ENCODE results near the gene CUL4B. TPM values are rescaled to one million over a fixed set of nuclear protein-coding genes. Genes with fewer than 3 reads are reported as not detected.

The CUL4B gene
- total RNA-seq, 2 experiments from 2014 or later: 15.5 to 42.2 TPM

DNA sequence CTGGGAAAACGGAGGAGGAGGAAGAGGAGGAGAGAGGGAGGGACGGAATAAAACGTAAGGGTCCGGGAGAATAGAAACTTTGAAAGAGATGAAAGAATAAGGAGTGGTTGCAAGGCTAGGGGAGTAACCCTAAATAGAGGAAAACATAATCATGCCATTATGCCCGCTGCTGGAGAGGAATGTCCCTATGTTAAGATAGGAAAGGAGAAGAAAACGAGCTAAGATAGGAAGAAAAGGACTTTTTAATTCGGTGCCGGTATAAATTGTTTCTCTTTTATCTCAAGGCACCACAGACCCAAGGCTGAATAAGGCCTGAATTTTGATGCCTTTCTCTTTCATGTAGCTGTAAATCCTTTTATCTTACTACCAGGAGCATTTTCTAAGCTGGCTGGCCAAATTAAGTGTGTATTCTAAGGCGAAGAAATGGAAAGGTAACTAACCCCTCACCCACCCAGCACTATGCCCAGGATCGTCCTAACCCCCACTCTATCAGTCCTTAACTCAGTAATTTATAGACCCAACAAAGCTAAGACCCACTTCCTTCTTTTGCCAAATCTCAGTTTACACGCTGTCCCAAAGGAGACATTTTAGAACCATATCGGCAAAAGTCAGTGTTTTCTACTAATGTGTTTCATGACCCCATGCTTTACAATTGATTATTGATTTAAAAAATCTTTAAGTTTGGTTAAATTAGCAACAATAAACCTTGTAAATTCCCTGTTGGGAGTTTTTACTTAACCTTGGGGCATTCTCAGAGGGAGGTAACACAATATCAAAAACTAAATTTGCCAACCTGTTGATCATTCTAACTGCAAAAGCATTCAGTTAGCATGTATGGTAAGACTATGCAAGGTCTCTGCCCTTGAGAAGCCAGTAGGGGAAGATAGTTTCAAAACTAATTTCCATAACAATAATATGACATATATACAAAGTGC lies 1.1 kb upstream of the CUL4B start:
- Histone ChIP-seq H3K27ac (ENCODE audit: low read depth, low read length, poor library complexity, severe bottlenecking) (peak overlapping the region; percentile 85), H3K9me3 (ENCODE audit: low read length) (no peaks in the 10 kb centered on the region), H3K79me2 (ENCODE audit: insufficient read depth, low read depth, low read length) (peaks cover 35% of the 10 kb centered on the region), H3K36me3 (ENCODE audit: insufficient read depth, low read length) (peaks cover 10% of the 10 kb centered on the region), H4K20me1 (ENCODE audit: insufficient read depth, low read length) (no peaks in the 10 kb centered on the region), H3K9me2 (ENCODE audit: insufficient read depth, low read length) (no peaks in the 10 kb centered on the region), H3K4me1 (ENCODE audit: insufficient read depth, low read length, poor library complexity, severe bottlenecking) (peaks cover 22% of the 10 kb centered on the region), H3K4me2 (ENCODE audit: low read length) (peak overlapping the region; percentile 91), H2AFZ (ENCODE audit: low read length) (peak overlapping the region; percentile 83), H3K4me3 (ENCODE audit: low read depth, low read length, poor library complexity, severe bottlenecking) (peak overlapping the region; percentile 90)
- BruUV-seq (replicated peaks): TSS peak; percentile 95
- CTCF ChIA-PET (ENCODE audit: unreplicated experiment): interaction anchor here (1.2 kb wide), 1 partner anchor 41 kb away, joined by 4 read pairs; no protein-coding TSS in a partner anchor
- peak; percentile 16 for DNase-seq (ENCODE audit: low spot score)
- TF ChIP-seq EZH2phosphoT487 (IDR thresholded peaks at IDR 0.05; ENCODE audit: borderline replicate concordance, low read depth, low read length) (no peak), CTCF (conservative IDR thresholded peaks at IDR 0.05; ENCODE audit: low read length) (no peak)
- intact Hi-C loops (cut with micrococcal nuclease; ENCODE audit: unreplicated experiment): loop anchor here (1.0 to 2.0 kb wide), 2 partner anchors 42 to 193 kb away; partner anchors contain the start of gene MCTS1
- POLR2A ChIA-PET: interaction anchor here (0.6 to 1.8 kb wide), 21 partner anchors 8 to 1136 kb away, joined by 3 to 18 read pairs (median 4); partner anchors contain the start of gene MCTS1

GRCh38 chrX:120560405-120560841 lies 339 bp downstream of the CUL4B start:
- TF ChIP-seq CTCF (conservative IDR thresholded peaks at IDR 0.05; ENCODE audit: low read length): no peak
- Histone ChIP-seq H3K36me3 (ENCODE audit: insufficient read depth, low read length) (peaks cover 21% of the 10 kb centered on the region), H3K4me2 (ENCODE audit: low read length) (peak overlapping the region; percentile 91), H3K79me2 (ENCODE audit: insufficient read depth, low read depth, low read length) (peaks cover 35% of the 10 kb centered on the region), H4K20me1 (ENCODE audit: insufficient read depth, low read length) (no peaks in the 10 kb centered on the region), H3K9me3 (ENCODE audit: low read length) (no peaks in the 10 kb centered on the region), H3K9me2 (ENCODE audit: insufficient read depth, low read length) (no peaks in the 10 kb centered on the region), H3K4me3 (ENCODE audit: low read depth, low read length, poor library complexity, severe bottlenecking) (peak overlapping the region; percentile 90), H3K4me1 (ENCODE audit: insufficient read depth, low read length, poor library complexity, severe bottlenecking) (peaks cover 22% of the 10 kb centered on the region), H3K27ac (ENCODE audit: low read depth, low read length, poor library complexity, severe bottlenecking) (peak overlapping the region; percentile 85), H2AFZ (ENCODE audit: low read length) (peak overlapping the region; percentile 66; the same call in 1 of the 2 replicates)
- TSS peak; percentile 56 for BruUV-seq (replicated peaks)
- POLR2A ChIA-PET: interaction anchor here (1.1 to 1.8 kb wide), 5 partner anchors 10 to 194 kb away, joined by 3 to 7 read pairs (median 5); no protein-coding TSS in a partner anchor
- intact Hi-C loops (cut with micrococcal nuclease; ENCODE audit: unreplicated experiment): loop anchor here (2.0 kb wide), 1 partner anchor 194 kb away; no protein-coding TSS in a partner anchor
- CTCF ChIA-PET (ENCODE audit: unreplicated experiment): interaction anchor here (1.2 kb wide), 1 partner anchor 42 kb away, joined by 4 read pairs; no protein-coding TSS in a partner anchor
- DNase-seq (ENCODE audit: low spot score): peak; percentile 36
